T follicular helper cell (primary cell): ENCODE data around the gene FAM120B.

Experiments
- DNase-seq: peaks from one replicate; pipeline ENCODE4 v3.0.0-alpha.2; 2020; ENCODE audit warnings: low read depth

Gene FAM120B

GRCh38 chr6:170444056-170444591 is 137.6 kb downstream of the FAM120B start:
- DNase-seq = no peak

GRCh38 chr6:170444811-170445211 is 138.3 kb downstream of the FAM120B start:
- no peak for DNase-seq

- DNase-seq = no peak
These were observed 138.9 kb downstream of the FAM120B start for GRCh38 chr6:170445487-170445886.

GRCh38 chr6:170445971-170446370 is 139.4 kb downstream of the FAM120B start:
- no peak for DNase-seq

DNA sequence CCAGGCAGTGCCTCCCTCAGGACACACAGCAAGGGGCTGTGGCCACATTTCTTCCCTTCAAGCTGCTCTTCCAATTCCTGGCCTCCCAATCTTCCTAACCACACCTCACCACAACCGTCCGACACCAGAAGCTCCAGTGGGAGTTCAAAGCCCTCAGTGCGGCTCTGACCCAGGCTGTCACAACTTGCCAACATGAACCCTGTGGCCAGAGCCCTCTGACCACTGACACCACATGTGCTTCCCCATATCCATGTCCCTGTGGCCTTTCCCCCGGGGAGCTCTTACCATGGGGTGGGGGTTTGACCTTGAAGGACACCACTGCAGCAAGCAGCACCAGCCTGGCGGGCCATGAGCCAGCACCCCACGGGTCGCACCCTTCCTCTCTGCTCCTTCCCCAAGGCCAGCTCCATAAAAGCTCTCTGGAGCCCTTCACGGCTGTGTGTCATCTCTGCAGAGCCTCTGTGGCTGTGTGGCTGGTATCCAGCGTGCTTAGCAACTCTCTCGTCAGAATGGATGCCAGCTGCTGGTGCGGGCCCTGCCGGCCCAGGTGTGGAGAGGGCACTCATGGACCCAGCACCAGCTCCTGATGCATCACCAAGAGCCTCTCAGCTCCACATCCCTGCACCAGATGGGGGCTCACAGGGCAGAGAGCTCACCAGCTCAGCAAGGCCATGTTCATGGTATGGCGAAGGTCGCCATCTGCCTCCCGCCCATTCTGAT is 140.4 kb downstream of the FAM120B start:
- no peak for DNase-seq

GRCh38 chr6:170447561-170447930 is 141.0 kb downstream of the FAM120B start:
- no peak for DNase-seq

- DNase-seq = no peak
These were observed 141.8 kb downstream of the FAM120B start for GRCh38 chr6:170448317-170448716.

DNA sequence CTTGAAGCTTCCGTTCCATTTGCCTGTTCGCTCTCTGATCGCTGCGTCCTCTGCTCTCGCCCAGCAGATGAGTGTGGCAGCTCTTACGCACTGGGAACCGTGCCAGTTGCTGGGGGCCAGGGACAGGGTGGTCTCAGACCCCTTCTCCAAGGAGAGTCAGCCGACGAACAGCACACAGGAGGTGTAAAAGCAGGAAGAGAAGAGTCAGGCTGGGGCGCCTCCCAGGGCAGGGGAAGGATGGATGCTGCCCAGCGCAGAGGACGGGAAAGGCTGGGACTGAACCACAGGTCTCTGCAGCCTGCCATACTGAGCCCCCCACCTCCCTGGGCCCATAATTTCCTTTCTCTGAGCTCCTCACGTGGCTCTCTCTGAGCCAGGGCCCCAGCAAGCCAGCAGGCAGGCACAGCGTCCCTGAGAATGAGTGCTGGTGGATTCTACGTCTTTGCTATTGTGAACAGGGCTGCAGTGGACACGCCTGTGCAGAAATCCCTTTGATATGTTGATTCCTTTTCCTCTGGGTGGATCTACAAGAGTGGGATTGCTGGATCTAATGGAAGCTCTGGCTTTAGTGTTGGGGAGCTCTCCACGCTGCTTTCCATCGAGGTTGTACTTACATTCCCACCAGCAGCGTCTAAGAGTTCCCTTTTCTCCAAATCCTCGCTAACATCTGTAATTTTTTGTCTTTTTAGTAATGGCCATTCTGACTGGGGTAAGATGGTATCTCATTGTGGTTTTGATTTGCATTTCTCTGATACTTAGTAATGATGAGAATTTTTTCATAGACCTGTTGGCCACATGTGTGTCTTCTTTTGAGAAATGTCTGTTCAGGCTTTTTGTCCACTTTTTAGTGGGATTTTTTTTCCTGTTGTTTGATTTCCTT is 142.4 kb downstream of the FAM120B start:
- no peak for DNase-seq

GRCh38 chr6:170449835-170450753 is 143.5 kb downstream of the FAM120B start:
- DNase-seq = no peak

DNA sequence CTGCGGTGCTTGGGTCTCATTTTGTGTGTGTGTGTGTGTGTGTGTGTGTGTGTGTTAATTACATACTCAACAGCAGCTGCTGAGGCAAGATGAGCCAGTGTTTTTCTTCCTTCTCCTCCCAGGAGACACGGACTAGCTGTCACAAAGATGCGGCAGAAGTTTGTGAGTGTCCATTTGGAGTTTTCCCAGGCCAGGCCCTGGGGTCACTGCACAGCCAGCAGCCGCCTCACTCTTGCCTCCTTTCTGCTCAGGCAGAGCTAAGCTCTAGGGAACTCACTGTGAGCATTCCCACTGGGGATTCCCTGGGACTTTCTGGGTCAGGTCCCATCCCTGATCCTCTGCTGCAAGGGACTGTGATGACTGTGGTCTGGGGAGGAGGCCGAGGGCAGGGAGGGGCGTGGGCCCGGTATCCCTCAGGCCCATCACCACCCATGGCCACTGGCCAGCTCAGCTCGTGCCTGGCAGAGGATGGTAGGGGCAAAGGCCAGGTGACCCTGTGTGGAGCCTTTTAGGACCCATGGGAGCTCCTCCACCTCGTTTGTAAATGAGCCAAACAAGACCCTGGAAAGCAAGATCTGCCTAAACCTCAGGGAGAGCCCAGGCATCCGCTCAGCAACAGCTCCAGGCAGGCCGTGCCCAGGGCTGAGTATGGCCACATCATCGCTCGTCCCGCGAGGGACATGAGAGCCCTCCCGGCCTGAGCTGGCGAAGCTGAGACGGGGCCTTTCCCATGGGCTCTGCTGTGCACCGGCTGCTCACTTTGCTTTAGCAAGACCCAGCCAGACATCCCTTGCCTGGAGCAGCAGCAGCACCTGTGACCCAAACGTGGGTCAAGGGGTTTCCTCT is 144.6 kb downstream of the FAM120B start:
- DNase-seq = no peak

- DNase-seq = no peak
These were observed 145.4 kb downstream of the FAM120B start for GRCh38 chr6:170451762-170452651.

DNA sequence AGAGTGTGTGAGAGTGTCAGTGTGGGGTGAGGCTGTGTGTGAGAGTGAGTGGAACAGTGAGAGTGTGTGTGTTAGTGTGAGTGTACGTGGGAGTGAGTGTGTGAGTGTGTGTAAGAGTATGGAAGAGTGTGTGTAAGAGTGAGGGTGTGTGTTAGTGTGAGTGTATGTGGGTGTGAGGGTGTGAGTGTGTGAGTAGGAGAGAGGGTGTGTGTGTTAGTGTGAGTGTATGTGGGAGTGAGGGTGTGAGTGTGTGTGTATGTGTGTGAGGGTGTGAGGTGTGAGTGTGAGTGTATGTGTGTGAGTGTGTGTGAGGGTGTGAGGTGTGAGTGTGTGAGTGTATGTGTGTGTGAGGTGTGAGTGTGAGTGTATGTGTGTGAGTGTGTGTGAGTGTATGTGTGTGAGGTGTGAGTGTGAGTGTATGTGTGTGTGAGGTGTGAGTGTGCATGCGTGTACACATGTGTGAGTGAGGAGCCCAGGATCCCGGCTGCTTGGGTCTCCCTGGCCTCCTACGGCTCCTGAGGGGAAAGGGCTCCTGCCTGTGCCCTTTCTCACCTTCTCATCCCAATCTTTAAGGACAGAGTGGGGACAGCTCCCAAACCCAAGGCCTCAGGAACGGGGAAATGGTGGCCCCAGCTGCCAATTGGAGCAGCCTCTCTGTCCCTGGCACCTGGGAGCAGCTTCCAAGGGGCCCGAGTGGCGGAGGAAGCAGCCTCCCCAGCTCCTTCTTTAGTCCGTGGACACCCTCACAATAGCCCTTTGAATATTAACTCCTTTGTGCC is 146.4 kb downstream of the FAM120B start:
- no peak for DNase-seq

DNA sequence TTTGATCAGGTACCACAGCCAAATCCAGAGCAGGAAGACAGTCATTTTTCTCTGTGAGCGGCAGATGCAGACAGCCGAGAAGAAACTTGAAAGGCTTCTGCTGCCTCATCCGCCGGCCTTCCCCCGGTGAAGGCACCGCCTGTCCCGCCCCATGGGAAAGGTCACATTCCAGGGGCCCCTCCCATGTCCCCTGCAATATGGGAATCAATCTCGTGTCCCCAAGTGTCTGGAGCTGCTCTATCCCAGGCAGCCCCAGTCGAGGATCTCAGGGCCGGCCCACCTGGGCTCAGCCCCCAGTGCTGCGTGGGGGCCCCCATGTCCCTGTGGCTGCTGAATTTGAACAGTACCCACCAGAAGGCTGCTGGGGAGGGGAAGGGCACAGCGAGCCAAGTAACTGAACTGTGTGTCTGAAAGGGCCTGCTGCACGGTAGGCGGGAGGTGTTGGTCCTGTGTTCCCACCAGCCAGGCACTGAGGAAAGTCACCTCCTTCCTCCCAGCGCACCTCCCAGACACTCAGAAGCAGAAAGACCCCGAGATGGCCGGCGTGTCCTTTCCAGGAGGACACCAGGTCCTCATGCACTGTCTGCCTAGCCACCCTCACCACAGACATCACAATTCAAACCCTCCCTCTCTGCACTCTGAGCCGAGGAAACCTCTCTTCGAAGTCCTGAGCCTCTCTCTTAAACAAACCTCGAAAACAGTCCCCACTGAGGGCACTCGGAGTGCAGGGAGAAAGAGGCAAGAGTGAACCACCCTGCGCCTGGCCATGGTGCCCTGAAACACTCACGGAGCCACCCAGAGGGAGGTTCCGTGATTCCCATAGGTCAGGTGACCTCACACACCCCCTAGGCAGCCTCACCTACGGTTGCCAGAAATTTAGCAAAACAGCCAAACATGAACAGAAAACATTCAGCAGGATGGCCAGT is 147.3 kb downstream of the FAM120B start:
- no peak for DNase-seq

DNA sequence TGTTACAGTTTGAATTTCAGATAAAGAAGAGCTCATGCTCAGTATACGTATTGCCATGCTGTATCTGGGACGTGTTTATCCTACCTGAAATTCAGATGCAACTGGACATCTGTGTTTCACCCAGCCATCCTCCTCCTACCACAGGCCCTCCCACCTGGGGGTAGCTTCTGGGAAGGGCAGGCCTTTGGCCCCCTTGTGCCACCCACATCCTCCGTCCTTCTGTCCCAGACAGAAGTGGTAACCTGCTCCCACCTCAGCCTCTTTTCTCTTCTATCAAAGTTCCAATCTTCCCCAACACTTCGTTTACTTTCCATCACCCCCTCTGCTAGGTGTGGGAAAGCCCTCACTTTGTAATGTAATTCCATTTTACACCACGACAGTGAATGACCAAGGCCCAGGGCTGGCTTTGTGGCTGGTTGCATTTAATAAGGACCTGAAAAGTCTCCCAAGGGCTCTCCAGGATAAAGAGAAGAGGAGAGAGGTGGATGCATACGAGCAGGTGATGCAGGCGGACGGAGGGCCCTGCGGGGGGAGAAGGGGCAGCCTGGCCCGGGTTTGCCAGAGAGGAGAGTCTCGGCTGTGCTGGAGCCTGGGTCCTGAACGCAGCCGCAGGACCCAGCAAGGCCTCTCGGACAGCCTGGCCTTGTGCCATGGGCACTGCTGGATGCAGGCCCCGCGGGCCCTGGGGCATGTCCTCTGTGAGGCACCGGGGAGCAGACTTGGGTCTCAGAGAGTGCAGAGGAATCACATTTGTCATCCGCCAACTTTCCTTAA is 148.1 kb downstream of the FAM120B start:
- no peak for DNase-seq

DNA sequence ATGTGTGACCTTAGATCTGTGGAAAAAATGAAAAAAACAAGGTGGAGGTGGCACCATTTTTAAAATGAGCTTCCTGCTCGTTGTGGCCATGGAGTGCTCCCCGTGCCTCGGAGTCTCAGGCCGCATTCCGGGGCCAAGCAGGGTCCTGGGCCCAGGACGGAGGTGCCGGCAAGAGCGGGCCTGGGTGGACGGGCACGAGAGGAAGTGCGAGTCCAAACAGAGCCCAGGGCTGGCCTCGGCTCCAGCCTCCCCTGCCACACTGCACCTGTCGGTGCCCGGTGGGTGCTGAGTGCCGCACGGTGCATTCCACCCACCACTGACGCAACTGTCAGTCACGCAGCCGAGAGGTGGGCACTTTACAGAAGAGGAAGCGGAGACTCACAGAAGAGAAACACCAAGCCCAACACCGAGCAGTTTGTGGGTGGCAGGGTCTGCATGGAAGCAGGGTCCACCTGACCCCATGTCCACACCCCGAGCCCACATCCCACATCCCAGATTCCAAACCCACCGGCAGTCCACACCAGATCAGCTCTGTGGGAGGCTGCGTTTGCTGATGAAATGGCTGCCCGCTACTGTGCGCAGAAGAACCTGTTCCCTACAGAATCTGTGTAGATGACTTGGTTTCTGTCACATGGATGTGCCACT is 148.9 kb downstream of the FAM120B start:
- DNase-seq = no peak

- DNase-seq = no peak
These were observed 149.8 kb downstream of the FAM120B start for GRCh38 chr6:170456334-170456733.
